GM19372 (cell line): ENCODE measurements around the gene CCDC12.

ENCODE experiments used
- ATAC-seq: cut with Tn5 transposase; IDR thresholded peaks from one replicate; pipeline ENCODE4 v1.9.1; 2021; ENCODE audit warnings: mild to moderate bottlenecking, low read depth, moderate library complexity; ENCODE audit not compliant: unreplicated experiment

CCDC12 gene

DNA sequence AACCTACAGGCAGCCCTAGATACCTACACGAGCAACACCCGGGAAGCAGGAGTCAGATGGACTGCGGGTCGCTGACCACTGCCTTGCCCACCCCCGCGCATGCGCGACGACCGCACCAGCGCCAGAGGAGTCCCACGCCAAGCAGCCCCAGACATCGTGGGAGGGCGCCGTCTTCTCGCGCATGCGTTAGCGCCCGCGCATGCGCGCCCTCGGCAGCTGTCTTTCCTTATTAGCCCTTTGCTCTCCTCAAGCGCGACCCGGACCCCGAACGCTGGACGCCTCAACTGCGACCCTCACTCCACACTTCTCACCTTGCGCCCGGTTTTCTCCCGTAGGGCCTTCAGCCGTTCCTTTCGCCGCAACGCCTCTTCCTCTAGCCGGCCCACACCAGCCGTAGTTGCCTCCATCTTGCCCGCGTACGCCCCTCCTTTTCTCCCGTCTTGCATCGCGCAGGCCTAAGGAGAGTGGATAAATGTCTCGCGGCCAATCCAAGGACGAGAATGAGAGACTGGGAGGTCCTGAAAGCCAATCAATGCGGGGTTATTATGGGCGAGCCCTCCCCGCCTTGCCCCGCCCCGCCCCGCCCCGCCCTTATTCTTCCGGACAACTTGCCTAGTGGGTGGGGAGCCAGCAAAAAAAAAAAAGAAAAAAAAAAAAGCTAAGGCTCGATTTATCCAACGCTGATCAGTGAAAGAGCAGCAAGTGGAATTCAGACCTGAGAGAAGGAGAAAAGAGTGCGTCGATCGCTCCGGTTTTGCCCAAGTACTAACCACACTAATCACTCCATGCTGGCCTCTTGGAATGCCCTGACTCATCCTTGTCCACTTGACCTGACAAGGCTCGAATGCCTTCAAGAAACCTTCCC lies at the start of gene CCDC12:
Gene CCDC12, minus strand, starts transcription at position 420 of the 865 bp plus-strand sequence. Its CDS starts 13 bp downstream, at position 407.
- ATAC-seq, result peak; percentile 68

DNA sequence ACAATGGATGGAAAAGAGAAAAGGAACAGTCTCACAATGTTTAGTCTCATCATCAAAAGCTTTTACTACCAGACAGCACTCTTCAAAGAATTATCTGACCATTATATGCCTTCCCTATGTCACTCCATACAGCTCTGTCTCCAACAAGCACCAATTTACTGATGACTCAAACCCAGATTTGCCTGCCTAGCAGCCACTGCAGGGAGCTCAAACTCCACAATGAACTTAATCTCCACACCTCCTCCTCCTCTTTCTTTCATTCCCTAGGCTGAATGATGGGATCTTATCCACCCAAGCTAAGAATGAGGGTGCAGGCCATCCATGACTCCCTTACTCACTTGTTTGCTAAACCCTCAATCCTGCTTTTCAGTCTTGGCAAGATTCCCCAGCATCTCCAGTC lies 48.4 kb upstream of the CCDC12 start:
- ATAC-seq, result no peak

DNA sequence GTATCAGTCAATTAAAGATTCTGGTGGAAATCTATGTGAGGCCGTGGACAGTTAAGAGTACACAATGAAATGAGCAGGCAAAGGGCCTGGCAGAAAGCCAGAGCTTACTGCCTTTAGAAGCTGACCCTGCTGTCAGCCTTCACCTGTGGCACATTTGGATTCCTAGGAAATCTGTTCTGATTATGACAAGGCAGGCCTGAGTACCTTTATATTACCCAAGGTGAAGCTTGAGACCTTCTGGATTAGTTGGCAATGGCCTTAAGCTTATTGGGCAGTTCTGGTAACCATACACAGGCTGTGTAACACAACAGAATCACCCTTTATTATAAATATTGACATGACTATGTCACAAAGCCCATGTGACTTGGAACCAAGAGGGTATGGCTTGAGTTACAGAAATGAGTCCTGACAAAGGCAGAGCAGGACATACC lies 46.1 kb upstream of the CCDC12 start:
- ATAC-seq, result no peak

DNA sequence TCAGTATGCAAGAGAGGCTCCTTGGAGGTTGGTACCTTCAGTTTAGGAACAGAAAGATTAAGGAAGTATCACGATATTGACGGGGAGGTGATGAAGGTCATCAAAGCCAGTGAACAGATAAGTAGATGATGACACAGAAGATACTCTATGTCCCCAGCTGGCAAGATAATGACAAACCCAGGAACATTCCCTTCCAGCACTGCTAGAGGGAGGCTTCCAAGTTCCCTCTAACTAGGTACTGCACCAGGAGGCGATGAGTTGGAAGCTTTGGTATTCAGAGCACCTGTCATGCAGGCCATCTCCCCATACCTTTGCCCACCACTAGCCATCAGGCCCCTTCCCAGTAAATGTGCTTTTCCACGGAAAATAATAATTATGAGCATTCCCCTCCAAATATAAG lies 43.8 kb upstream of the CCDC12 start:
- no peak for ATAC-seq

DNA sequence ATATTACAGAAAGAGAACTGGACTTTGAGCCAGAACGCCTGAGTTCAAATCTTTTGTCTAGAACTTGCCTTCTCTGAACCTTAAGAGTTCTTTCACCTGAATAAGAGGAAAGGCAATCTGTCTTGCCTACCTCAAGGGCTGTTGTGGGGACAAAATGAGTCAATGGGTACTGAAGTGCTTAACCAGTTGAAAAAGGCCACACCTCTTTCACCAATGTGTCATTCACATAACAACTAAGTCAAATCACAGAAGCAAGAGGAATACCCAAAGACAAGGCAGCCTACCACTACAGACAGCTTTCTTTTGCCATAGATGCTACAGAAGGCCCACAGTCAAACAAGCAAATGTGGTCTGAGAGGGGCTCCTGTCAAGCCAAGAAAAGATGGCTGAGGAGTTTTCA lies 42.7 kb upstream of the CCDC12 start:
- no peak for ATAC-seq

DNA sequence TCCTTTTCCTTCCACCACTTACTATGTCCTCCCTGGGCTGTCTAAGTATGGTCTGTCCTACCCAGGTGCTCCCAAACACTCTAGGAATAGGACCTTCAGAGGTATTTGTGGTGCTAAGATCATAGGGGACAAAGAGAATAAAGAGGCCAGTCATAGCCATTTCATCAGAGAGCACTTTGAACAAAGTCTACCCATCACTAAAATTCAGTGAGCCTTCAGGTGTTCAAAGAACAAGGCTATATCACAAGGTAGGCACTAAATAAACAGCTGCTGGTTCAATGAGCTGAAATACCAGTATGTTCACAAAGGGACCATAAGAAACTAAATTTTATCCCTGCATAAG lies 41.7 kb upstream of the CCDC12 start:
- ATAC-seq, result no peak

DNA sequence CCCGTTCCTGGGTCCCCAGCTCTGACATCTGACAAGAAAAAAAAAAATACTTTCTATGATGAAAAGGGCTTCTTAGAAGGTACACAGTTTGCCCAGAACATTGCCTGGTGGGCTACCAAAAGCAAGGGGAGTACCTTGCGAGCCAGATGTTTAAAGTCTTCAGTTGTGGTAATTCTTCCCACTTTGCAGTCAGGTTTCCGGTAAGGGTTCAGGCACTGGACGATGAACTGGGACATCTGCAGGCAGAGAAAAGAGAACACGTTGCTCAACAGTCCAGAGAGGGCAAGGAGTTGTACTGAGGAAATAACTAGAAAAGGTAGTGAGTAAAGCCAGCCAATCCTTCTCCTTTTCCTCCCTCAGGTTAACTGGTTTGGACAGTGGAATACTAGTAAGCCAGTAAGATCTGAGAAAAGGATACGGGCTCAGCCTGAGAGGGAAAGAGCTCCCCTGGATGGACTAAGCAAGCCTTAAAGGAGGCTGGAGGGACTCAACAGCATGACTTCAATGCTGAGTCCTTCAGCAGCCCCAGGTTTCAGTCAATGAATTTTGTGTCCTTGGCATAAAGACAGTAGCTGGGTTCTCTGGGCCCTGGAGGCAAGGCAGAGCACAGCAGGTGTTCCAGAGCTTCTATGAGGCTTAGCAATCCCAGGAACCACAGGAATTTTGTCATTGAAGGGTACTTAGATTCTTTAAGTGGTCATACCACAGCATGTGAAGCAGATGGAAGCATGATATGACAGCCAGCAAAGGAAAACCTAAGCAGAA lies 41.1 kb upstream of the CCDC12 start:
- ATAC-seq, result no peak

DNA sequence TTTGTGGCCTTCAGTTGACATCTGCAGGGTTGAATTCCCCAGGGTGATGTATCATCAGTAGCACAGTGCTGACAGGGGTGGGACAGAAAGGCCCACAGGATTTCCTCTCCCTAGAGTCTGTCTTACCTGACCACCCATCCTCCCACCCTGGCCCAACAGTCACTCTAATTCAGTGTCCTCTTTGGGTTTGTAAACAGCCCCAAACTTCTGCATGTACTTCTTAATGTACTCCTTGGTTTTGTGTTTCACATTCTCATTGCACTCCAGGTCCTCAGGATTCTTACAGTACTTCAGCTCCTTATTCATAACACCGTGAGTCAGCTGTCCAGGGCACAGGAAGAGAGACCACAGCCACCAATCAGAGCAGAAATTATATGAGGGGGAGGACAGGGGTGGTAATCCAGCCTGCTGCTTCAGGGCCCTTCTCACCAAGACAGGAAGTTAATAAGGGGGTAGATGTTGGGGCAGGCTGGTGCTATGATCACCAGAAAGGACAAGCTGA lies 40.4 kb upstream of the CCDC12 start:
- no peak for ATAC-seq

DNA sequence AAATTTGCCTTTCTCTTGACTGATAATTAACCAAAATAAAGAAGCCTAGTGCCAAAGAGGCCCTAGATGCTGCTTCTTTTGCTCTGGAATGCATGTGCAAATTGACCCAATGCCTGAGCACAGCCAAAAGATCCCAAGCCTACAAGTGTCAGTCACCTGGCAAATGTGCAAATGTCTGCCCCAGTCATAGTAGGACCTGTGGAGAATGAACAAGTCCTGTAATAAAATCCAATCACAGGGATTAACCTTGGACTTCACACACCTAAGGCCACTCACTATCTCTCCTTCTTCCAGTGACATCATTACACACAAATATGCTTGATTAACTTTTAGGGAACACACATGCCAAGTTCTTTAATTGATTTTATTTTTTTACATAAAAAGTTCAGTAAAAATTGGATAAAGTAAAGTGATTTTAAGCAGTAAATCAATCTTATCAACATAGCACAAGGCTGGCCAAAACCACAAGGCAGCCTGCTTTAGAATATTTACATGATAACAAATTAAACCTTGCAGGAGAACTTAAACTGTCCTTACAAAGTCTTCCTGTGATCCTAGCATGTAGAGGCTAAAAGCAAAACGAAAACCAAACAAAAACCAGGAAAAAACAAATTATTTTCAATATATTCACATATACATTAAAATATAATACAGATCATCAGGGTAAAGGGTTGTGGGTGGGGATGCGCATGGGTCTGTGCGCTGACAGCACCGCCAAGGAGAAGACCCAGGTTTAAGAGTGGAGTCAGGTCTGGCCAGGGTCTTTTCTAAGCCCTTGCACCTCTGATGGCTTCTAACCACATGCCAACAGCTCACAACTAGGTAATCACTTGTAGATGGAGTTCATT lies 39.8 kb upstream of the CCDC12 start:
- ATAC-seq, result no peak

DNA sequence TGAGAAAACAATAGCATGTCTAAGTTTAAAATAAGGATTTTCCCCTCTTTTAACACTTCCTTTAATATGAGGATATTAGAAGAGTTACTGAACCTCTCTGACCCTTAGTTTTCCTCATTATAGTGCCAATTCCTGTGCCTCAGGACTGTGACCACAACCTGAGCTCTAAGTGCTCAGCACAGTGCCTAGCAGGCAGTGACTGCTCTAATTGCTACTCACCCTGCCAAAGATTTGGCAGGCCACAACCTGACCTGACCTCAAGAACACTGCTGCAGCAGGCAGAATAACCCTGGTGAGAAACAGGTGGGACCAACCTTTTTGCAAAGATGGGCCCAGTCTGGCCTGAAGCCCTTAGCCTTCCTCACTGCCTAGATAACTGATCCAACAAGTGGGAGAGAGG lies 38.6 kb upstream of the CCDC12 start:
- ATAC-seq, result no peak

DNA sequence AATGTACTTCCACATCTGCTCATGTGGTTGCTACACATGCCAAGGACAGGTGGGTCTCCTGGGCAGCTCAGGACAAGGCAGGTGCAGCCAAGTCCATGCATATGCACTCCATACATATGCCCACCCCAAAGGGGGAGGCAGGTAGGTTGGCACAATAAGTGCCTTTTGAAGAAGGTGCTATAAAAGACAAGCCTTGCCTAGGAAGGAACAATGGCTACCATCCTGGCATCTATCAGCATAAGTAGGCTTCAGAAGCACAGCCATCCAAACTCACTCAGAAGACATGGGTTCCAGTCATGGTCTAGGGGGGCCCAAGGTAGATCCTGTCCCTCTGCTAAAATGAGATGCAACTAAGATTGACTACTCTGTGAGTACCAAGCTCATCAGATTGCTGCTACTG lies 37.5 kb upstream of the CCDC12 start:
- no peak for ATAC-seq

DNA sequence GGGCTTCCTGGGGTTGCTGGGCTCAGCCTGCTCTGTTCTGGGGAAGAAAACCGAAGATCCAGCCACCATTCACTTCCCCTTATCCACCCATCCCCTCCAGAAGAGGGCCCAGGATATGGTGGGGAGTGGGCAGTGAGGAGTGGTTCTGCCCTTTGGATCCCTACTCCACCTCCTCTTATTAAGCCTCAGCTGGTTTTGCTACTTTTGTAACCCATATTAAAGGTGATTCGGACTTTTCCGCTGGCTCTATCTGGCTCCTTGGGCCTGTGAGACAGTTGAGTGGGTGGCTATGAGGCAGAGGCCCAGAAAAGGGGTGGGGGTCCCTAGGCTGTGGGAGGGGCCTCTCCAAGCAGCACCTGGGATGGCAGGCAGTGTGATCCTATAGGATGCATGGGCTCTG lies 36.7 kb upstream of the CCDC12 start:
- ATAC-seq, result no peak

DNA sequence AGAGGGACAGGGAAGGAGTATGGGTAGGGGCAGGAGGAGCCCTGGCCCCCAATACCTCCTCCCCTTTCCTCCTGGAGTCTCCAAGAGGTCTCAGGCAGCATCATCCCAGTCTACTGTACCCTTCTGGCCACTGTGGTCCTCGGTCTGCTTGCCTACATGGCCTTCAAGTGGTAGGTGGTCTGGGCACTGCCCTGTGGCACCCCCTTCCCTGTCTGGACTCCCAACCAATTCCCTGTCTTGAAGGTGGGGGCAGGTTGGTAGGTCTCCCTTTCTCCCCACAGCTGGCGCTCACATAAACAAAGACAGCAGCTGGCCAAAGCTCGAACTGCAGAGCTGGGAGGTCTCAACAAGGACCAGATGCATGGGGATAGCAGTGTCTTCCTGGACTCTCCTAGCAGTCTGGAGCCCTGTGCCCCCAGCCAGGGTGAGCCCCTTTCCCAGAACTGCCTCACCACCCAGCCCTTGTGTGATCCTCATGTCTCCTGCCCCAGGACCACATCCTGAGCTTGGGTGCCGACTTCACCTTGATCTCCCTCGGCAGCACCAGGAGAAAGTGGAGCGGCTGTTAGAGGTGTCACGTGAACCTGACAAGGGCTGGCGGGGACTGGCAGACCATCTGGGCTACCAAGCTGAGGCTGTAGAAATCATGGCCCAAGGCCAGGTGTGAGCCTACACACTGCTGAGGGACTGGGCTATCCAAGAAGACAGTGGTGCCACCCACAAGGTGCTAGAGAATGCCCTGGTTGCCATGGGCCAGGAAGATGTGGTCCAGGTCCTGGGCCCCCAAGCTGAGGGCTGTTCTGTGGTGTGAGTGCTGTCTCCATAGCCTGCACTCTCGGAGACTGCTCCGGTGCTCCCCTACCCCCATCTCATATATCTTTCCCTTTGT lies 36.0 kb upstream of the CCDC12 start:
- ATAC-seq, result no peak

DNA sequence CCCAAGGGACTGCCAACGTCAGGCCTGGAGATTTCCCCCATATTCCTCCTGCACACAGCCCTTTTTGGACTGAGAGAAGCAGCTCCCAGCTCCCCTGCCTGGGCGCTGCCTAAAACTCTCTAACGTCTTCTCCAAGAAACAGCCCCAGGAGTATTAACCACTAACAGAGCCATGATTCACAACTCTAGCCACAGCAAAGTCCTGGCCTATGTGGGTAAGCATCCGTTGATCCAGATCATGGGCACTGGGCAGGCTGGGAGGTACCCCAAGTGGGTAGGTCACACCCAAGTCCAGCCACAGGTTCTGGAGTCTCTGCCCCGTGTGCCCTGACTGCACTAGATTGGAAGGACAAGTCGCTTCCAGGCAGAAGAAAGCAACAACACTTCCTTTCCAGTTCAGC lies 34.8 kb upstream of the CCDC12 start:
- ATAC-seq, result no peak

DNA sequence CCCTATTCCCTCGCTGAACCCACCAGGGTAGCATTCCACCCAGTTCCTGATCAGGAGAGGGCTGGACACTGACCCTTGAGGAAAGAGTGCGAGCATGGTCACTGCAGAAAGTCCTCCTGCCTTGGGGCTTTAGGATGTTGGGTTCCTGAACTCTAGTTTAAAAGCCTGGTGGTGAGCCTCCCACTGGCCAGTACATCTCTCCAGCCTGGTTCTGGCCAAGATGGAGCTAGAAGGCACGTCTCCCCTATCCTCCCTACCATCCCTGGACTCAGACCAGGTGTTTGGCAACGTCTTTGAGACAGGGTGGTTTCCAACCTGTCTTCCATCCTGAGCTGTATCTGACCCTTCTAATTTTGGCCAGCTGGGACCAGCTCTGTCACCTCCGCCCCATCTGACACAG lies 34.4 kb upstream of the CCDC12 start:
- no peak for ATAC-seq

DNA sequence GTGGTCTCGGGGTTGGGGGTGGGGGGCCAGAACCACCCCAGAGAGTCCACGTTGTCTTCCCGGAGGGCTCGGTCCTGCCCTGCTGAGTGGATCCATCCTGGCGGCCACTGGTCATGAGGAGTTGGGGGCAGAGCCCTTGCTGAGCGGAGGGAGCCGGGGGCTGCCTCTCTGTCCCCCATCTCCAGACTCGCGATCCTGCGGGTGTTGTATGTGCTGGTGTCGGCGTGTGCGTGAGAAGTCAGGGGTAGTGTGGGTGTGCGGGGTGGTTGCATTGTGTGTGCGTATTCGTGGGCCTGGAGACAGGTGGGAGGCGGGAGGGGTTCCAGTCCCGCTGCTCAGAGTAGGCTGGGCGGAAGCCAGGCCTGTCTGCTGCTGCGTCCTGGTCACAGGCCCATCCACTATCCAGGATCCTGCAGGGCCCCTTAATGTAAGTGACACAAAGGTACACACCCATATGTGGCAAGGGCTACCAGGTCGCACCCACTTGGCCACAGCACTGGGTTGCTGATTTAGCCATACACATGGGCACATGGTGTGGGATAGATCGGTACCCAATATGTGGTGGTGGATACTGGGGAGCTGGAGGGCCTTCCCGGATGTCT lies 33.7 kb upstream of the CCDC12 start:
- ATAC-seq, result no peak

DNA sequence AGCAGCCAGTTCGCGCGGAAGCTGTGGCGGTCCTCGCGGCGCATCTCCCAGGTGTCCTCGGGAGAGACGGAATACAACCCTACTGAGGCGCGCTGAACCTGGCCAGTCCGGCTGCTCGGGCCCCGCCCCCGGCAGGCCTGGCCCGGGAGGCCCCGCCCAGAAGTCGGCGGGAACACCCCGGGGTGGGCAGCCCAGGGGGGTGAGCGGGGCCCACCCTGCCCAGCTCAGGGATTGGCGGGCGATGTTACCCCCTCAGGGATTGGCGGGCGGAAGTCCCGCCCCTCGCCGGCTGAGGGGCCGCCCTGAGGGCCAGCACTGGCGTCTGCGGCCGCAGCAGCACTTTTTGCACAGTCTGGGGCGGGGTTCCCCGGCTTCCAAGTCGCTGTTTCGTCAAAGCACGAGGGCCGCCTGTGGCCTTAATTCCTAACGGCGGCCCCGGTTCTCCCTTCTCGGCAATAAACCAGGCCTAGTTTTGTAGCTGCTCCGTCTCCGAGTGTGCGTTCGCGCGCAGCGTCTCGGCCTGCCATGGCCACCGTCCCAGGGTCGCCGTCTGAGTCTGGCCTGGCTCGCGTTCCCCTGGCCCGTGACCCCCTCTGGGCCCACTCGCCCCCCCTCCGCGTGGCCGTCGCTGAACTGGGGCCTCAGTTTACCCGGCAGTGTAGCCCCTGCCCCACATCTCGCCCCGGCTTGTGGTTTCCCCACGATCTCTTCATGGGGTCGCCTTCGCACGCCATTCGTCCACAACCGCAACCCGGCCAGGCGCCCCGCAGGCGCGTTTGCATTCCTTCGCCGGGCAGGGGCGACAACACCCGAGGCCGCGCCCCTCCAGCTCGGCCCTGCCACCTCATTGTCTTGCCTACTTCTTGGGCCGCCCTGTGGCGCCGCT lies 32.9 kb upstream of the CCDC12 start:
- peak; percentile 91 for ATAC-seq

DNA sequence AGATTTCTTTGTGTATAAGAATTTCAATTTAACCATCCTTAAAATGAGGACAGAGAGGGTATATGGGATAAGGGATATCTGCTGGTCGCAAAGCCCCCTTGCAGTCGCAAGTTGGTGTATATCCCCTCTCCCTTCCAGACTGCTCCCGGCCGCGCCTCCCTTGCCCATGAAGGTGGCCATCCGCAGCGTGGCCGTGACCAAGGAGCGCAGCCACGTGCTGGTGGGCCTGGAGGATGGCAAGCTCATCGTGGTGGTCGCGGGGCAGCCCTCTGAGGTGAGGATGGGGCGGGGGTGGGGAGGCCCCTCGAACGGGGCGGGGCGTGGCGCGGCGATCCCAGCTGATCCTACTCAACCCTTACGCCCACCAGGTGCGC lies 32.3 kb upstream of the CCDC12 start:
- peak; percentile 7 for ATAC-seq
